Vagina (tissue), 2 donors: ENCODE measurements around the gene RALGDS. TPM values are rescaled to one million over a fixed set of nuclear protein-coding genes. Genes with fewer than 3 reads are reported as not detected.
A peak's percentile ranks its signal among the peaks of the same experiment; 100 is the strongest.
"Not testable (repeated sequence)": the region's sequence is repeated elsewhere in the genome, so short reads cannot be mapped to it uniquely, and the experiment has no call there.

Experiments used
- DNase-seq, 2 donors: peaks; one replicate each; pipeline ENCODE4 v3.0.0-alpha.2; 2017; ENCODE audit errors: extremely low spot score in 2 of 2
- H3K27ac ChIP-seq: fragments of 200-600 bp; sonication (generic); one replicate; pipeline ENCODE4 v1.5.1; 2019
- H3K27me3 ChIP-seq: fragments of 200-600 bp; sonication (generic); one replicate; pipeline ENCODE4 v1.5.1; 2019
- H3K36me3 ChIP-seq, 2 donors: fragments of 200-600 bp; sonication (generic); one replicate each; pipeline ENCODE4 v1.5.1; 2017 to 2019
- H3K4me1 ChIP-seq: fragments of 200-600 bp; sonication (generic); one replicate; pipeline ENCODE4 v1.5.1; 2019
- H3K4me3 ChIP-seq, 2 donors: fragments of 200-600 bp; sonication (generic); 1 replicate in 1 of 2; 2 replicates in 1 of 2; pipeline ENCODE4 v1.5.1; 2016 to 2019
- H3K9me3 ChIP-seq: fragments of 200-600 bp; sonication (generic); one replicate; pipeline ENCODE4 v1.5.1; 2019
- CTCF ChIP-seq, 3 experiments: fragments of 450-650 bp in 2 of 3; fragments of 200-600 bp in 1 of 3; sonication (generic) in 1 of 3; IDR thresholded peaks; one replicate each; pipeline ENCODE4 v1.5.1; 2017 to 2019; ENCODE audit warnings: antibody characterized with exemption in 3 of 3, mild to moderate bottlenecking in 2 of 3, moderate library complexity in 2 of 3
- POLR2A ChIP-seq, 2 donors: fragments of 450-650 bp; IDR thresholded peaks; one replicate each; pipeline ENCODE4 v1.6.1; 2017; ENCODE audit warnings: antibody characterized with exemption in 2 of 2, mild to moderate bottlenecking in 2 of 2, moderate library complexity in 2 of 2
- POLR2AphosphoS5 ChIP-seq, 2 donors: sonication (generic); formaldehyde crosslinking; IDR thresholded peaks; one replicate each; pipeline ENCODE4 v1.9.0; 2017; ENCODE audit warnings: antibody characterized with exemption in 2 of 2, mild to moderate bottlenecking in 2 of 2, low read depth in 1 of 2; ENCODE audit not compliant: insufficient read depth in 1 of 2
- intact Hi-C: fragments of 100-400 bp; cut with DNase I; formaldehyde crosslinking; loops from one replicate; pipeline ENCODE4 v1.15.1; 2023
- total RNA-seq: library from RNA; depleted of rRNA; stranded (reverse); fragments of >200 nt; gene quantifications from one replicate; pipeline ENCODE4 v1.2.3, GENCODE V29; 2016

The RALGDS gene
- total RNA-seq, 1 donor from 2014 or later = 85.0 TPM

GRCh38 chr9:133098104-133098754, 22.8 kb downstream of the RALGDS start:
- H3K27ac ChIP-seq = no peak overlapping the region
- DNase-seq = peak in 1 of 2 donors; percentile 76
- no peaks in the 10 kb centered on the region for H3K9me3 ChIP-seq
- intact Hi-C loops = no loop called here
- H3K4me1 ChIP-seq = no peaks in the 10 kb centered on the region
- peaks cover 12 to 69% of the 10 kb centered on the region in 2 donors for H3K36me3 ChIP-seq
- no peaks in the 10 kb centered on the region for H3K27me3 ChIP-seq
- no peak overlapping the region for H3K4me3 ChIP-seq
- TF ChIP-seq POLR2A (IDR thresholded peaks at IDR 0.05) (no peak), CTCF (IDR thresholded peaks at IDR 0.05) (no peak), POLR2AphosphoS5 (IDR thresholded peaks at IDR 0.05; ENCODE audit: insufficient read depth in 1 of 2, low read depth in 1 of 2) (no peak)

DNA sequence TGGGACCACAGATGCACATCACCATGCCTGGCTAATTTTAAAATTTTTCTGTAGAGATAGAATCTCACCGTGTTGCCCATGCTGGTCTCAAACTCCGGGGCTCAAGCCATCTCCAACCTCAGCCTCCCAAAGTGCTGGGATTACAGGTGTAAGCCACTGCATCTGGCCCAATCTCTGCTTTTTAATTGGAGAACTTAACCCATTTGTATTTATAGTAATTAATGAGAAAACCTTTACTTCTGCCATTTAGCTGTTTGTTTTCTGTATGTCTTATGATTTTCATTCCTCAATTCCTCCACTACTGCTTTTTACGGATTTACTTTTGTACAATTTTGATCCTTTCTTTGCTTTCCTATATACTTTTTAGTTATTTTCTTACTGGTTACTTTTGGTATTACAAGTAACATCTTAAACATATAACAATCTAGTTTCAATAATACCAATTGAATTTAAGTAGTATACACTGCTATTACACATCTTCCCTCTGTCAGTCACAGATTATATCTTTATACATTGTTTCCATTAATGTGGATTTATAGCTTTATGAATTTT, 26.1 kb downstream of the RALGDS start:
- Histone ChIP-seq H3K27ac (no peak overlapping the region), H3K36me3 (peaks cover 5 to 36% of the 10 kb centered on the region in 2 donors), H3K9me3 (no peaks in the 10 kb centered on the region), H3K4me3 (no peak overlapping the region), H3K4me1 (no peaks in the 10 kb centered on the region), H3K27me3 (no peaks in the 10 kb centered on the region)
- no peak for TF ChIP-seq POLR2AphosphoS5 (IDR thresholded peaks at IDR 0.05; ENCODE audit: insufficient read depth in 1 of 2, low read depth in 1 of 2)
- TF ChIP-seq POLR2A (IDR thresholded peaks at IDR 0.05) = no peak
- no peak for TF ChIP-seq CTCF (IDR thresholded peaks at IDR 0.05)
- DNase-seq = no peak
- intact Hi-C loops = no loop called here

DNA sequence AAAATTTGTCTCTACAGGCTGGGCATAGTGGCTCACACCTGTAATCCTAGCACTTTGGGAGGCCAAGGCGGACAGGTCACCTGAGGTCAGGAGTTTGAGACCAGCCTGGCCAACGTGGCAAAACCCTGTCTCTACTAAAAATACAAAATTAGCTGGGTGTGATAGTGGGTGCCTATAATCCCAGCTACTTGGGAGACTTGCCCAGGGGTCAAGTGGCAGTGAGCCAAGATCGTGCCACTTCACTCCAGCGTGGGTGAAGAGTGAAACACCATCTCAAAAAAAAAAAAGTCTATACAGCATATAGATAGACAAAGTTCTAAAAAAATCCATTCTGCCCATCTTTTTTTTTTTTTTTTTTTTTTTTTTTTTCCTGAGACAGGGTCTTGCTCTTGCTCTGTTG, 26.7 kb downstream of the RALGDS start:
- H3K9me3 ChIP-seq, DNase-seq, H3K4me3 ChIP-seq, H3K27ac ChIP-seq, H3K4me1 ChIP-seq, H3K27me3 ChIP-seq, intact Hi-C loops: not testable (repeated sequence)
- peaks cover 5 to 31% of the 10 kb centered on the region in 2 donors for H3K36me3 ChIP-seq

- no peak for DNase-seq
- H3K4me3 ChIP-seq = no peak overlapping the region
- no peaks in the 10 kb centered on the region for H3K4me1 ChIP-seq
- no peaks in the 10 kb centered on the region for H3K27me3 ChIP-seq
- no peak overlapping the region for H3K27ac ChIP-seq
- no peaks in the 10 kb centered on the region for H3K36me3 ChIP-seq
- TF ChIP-seq POLR2A (IDR thresholded peaks at IDR 0.05) (no peak), CTCF (IDR thresholded peaks at IDR 0.05) (no peak), POLR2AphosphoS5 (IDR thresholded peaks at IDR 0.05; ENCODE audit: insufficient read depth in 1 of 2, low read depth in 1 of 2) (no peak)
- H3K9me3 ChIP-seq = no peaks in the 10 kb centered on the region
- intact Hi-C loops = no loop called here
Measured at GRCh38 chr9:133090752-133091385, 30.2 kb downstream of the RALGDS start.

DNA sequence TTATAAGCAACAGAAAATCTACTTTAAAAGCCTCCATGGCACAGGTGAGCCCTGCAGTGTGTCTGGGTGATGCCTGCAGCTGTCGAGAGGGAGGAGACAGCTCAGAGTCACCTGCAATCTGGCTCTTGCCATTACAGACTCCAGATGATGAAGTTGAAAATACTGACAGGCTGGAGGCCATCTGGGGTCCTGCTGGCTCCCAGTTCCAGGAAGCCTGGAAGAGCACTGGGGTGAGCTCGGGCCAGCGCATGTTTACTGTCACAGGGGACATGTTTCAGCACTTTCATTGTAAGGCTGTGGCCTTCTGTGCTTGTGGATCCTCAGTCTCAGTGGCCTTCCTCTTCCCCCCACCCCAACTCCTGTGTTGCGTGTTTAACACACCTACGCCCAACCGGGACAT, 30.9 kb downstream of the RALGDS start:
- intact Hi-C loops = no loop called here
- Histone ChIP-seq H3K9me3 (no peaks in the 10 kb centered on the region), H3K27me3 (no peaks in the 10 kb centered on the region), H3K4me1 (no peaks in the 10 kb centered on the region), H3K4me3 (no peak overlapping the region), H3K27ac (no peak overlapping the region), H3K36me3 (no peaks in the 10 kb centered on the region)
- TF ChIP-seq CTCF (IDR thresholded peaks at IDR 0.05) (no peak), POLR2A (IDR thresholded peaks at IDR 0.05) (no peak), POLR2AphosphoS5 (IDR thresholded peaks at IDR 0.05; ENCODE audit: insufficient read depth in 1 of 2, low read depth in 1 of 2) (no peak)
- DNase-seq = no peak
